A549 (cell line): ENCODE measurements around the gene NLRP1.

ENCODE experiments used
- BHLHE40 ChIP-seq: IDR thresholded peaks from 2 replicates; pipeline ENCODE4 v1.6.1; 2012; ENCODE audit warnings: low read depth, low read length, inconsistent platforms
- CHD2 ChIP-seq: fragments of 150-350 bp; IDR thresholded peaks from 2 replicates; pipeline ENCODE4 v1.6.1; 2014; ENCODE audit warnings: low read length; ENCODE audit not compliant: partially characterized antibody
- ESRRA ChIP-seq: fragments of 150-350 bp; IDR thresholded peaks from 2 replicates; pipeline ENCODE4 v1.6.1; 2014; ENCODE audit warnings: mild to moderate bottlenecking, low read length, borderline replicate concordance
- HOXA7 ChIP-seq: fragments of 250-450 bp; sonication (Bioruptor Pico); IDR thresholded peaks from 2 replicates; pipeline ENCODE4 v1.5.0; 2020; ENCODE audit warnings: mild to moderate bottlenecking, moderate library complexity
- JUN ChIP-seq, 2 experiments: fragments of >200 bp; sonication (Bioruptor Twin); formaldehyde crosslinking; IDR thresholded peaks; 2 replicates in 1 of 2; 3 replicates in 1 of 2; pipeline ENCODE4 v1.6.1; 2016 to 2017
- MAX ChIP-seq: IDR thresholded peaks from 2 replicates; pipeline ENCODE4 v1.6.1; 2012
- POLR2A ChIP-seq: IDR thresholded peaks from 2 replicates; pipeline ENCODE4 v1.6.1; 2012; ENCODE audit warnings: mild to moderate bottlenecking, low read length
- SMC3 ChIP-seq: fragments of >200 bp; sonication (Bioruptor Twin); formaldehyde crosslinking; IDR thresholded peaks from 3 replicates; pipeline ENCODE4 v1.6.1; 2018; ENCODE audit warnings: inconsistent platforms
- SREBF2 ChIP-seq: fragments of 450-650 bp; IDR thresholded peaks from 2 replicates; pipeline ENCODE4 v1.6.1; 2014; ENCODE audit warnings: mild to moderate bottlenecking, moderate library complexity
- TP53 ChIP-seq: fragments of 250-450 bp; sonication (Bioruptor Pico); IDR thresholded peaks from 2 replicates; pipeline ENCODE4 v1.5.0; 2021; ENCODE audit warnings: mild to moderate bottlenecking, moderate library complexity
- USF2 ChIP-seq: fragments of 450-650 bp; IDR thresholded peaks from 2 replicates; pipeline ENCODE4 v1.6.1; 2014; ENCODE audit warnings: antibody characterized with exemption
- TF ChIP-seq, protein P1 (sequence below): fragments of >200 bp; sonication (Bioruptor Twin); formaldehyde crosslinking; IDR thresholded peaks from 3 replicates; pipeline ENCODE4 v1.5.1; 2016
- TF ChIP-seq, protein P2 (sequence below): fragments of 200-600 bp; sonication (generic); IDR thresholded peaks from 2 replicates; pipeline ENCODE4 v1.6.1; 2016; ENCODE audit warnings: antibody characterized with exemption, mild to moderate bottlenecking, moderate library complexity

DNA sequence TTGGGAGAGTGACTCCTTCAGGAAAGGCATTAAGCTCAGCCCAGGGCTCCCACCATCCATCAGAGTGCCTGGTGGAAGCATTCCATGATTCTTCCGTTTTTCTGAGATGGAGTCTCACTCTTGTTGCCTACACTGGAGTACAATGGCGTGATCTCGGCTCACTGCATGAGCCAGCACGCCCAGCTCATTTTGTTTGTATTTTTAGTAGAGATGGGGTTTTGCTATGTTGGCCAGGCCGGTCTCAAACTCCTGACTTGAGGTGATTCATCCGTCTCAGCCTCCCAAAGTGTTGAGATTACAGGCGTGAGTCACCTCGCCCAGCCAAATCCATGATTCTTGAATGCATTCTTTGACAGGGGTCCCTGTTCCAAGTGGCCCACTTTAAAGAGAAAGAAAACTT, 74.8 kb downstream of the NLRP1 start:
- TF ChIP-seq ESRRA (no peak), SREBF2 (no peak), USF2 (no peak), TP53 (CRISPR knock-in tag) (no peak), SMC3 (no peak), JUN (IDR thresholded peaks at IDR 0.05) (no peak), CHD2 (no peak), MAX (no peak), BHLHE40 (no peak), HOXA7 (CRISPR knock-in tag) (no peak), POLR2A (no peak)
- TF ChIP-seq, protein P1, sequence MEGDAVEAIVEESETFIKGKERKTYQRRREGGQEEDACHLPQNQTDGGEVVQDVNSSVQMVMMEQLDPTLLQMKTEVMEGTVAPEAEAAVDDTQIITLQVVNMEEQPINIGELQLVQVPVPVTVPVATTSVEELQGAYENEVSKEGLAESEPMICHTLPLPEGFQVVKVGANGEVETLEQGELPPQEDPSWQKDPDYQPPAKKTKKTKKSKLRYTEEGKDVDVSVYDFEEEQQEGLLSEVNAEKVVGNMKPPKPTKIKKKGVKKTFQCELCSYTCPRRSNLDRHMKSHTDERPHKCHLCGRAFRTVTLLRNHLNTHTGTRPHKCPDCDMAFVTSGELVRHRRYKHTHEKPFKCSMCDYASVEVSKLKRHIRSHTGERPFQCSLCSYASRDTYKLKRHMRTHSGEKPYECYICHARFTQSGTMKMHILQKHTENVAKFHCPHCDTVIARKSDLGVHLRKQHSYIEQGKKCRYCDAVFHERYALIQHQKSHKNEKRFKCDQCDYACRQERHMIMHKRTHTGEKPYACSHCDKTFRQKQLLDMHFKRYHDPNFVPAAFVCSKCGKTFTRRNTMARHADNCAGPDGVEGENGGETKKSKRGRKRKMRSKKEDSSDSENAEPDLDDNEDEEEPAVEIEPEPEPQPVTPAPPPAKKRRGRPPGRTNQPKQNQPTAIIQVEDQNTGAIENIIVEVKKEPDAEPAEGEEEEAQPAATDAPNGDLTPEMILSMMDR, result no peak
- TF ChIP-seq, protein P2, sequence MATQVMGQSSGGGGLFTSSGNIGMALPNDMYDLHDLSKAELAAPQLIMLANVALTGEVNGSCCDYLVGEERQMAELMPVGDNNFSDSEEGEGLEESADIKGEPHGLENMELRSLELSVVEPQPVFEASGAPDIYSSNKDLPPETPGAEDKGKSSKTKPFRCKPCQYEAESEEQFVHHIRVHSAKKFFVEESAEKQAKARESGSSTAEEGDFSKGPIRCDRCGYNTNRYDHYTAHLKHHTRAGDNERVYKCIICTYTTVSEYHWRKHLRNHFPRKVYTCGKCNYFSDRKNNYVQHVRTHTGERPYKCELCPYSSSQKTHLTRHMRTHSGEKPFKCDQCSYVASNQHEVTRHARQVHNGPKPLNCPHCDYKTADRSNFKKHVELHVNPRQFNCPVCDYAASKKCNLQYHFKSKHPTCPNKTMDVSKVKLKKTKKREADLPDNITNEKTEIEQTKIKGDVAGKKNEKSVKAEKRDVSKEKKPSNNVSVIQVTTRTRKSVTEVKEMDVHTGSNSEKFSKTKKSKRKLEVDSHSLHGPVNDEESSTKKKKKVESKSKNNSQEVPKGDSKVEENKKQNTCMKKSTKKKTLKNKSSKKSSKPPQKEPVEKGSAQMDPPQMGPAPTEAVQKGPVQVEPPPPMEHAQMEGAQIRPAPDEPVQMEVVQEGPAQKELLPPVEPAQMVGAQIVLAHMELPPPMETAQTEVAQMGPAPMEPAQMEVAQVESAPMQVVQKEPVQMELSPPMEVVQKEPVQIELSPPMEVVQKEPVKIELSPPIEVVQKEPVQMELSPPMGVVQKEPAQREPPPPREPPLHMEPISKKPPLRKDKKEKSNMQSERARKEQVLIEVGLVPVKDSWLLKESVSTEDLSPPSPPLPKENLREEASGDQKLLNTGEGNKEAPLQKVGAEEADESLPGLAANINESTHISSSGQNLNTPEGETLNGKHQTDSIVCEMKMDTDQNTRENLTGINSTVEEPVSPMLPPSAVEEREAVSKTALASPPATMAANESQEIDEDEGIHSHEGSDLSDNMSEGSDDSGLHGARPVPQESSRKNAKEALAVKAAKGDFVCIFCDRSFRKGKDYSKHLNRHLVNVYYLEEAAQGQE, result no peak
